ENCODE data around the gene TMEM63A.

DNA sequence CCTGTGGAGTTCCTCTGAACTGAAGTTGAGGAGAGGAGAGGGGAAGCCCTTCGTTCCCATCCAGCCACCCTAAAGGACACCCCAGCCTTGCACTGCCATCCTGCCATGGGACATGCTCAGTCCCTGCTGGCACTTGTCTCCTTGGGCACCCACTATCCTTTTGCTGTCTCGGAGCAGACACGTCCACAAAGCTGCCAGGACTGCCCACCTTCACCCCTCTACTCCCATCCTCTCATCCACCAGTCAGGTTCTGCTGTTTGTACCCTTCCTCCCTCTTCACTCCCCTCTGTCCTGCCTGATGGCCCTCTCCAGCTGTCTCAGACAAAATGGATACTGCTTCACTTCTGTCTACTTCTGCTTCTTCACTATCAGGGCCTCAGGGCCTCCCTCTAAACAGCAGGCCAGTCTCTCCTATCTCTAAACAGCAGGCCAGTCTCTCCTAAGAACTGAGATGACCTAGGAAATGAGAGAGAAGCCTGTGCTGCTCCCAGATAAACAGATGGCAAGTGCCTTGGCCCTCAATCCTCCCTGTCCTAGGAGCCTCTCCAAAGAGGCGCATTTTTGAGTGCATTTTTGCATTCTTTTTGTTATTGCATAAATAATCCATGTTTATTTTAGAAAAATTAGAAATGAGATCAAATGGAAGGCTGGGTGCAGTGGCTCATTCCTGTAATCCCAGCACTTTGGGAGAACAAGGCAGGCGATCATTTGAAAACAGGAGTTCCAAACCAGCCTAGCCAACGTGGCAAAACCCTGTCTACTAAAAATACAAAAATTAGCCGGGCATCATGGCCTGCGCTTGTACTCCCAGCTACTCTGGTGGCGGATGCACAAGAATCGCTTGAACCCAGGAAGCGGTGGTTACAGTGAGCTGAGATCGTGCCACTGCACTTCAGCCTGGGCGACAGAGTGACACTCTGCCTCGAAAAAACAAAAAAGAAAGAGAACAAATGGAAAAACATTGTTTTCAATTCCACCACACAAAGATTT, 46.3 kb upstream of the TMEM63A start:
- TF ChIP-seq, protein P1, sequence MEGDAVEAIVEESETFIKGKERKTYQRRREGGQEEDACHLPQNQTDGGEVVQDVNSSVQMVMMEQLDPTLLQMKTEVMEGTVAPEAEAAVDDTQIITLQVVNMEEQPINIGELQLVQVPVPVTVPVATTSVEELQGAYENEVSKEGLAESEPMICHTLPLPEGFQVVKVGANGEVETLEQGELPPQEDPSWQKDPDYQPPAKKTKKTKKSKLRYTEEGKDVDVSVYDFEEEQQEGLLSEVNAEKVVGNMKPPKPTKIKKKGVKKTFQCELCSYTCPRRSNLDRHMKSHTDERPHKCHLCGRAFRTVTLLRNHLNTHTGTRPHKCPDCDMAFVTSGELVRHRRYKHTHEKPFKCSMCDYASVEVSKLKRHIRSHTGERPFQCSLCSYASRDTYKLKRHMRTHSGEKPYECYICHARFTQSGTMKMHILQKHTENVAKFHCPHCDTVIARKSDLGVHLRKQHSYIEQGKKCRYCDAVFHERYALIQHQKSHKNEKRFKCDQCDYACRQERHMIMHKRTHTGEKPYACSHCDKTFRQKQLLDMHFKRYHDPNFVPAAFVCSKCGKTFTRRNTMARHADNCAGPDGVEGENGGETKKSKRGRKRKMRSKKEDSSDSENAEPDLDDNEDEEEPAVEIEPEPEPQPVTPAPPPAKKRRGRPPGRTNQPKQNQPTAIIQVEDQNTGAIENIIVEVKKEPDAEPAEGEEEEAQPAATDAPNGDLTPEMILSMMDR (IDR thresholded peaks at IDR 0.05) = no peak
- no peak for TF ChIP-seq POLR2AphosphoS5 (IDR thresholded peaks at IDR 0.05)

Measured in breast epithelium (tissue), 3 donors.